Iris pigment epithelial cell (primary cell): ENCODE measurements around the gene TMEM94.
"Not testable (repeated sequence)": the region's sequence is repeated elsewhere in the genome, so short reads cannot be mapped to it uniquely, and the experiment has no call there.

Experiments used
- DNase-seq: peaks from one replicate; pipeline ENCODE4 v3.0.0-alpha.2; 2011; ENCODE audit warnings: low read depth

The TMEM94 gene

GRCh38 chr17:75456417-75457046 lies at the start of gene TMEM94:
Gene TMEM94, plus strand, starts transcription at chr17:75456635. Its CDS starts 15,271 bp downstream, at chr17:75471906.
- peak; percentile 97 for DNase-seq

- no peak for DNase-seq
Observed at GRCh38 chr17:75407655-75408352, 48.6 kb upstream of the TMEM94 start.

- no peak for DNase-seq
Observed at GRCh38 chr17:75410141-75410540, 46.3 kb upstream of the TMEM94 start.

GRCh38 chr17:75411328-75412067 lies 44.9 kb upstream of the TMEM94 start:
- no peak for DNase-seq

- peak; percentile 63 for DNase-seq
Observed at GRCh38 chr17:75412455-75413317, 43.7 kb upstream of the TMEM94 start.

- no peak for DNase-seq
Observed at GRCh38 chr17:75414488-75414887, 41.9 kb upstream of the TMEM94 start.

GRCh38 chr17:75416006-75416405 lies 40.4 kb upstream of the TMEM94 start:
- no peak for DNase-seq

- DNase-seq, result no peak
Observed at GRCh38 chr17:75417054-75417580, 39.3 kb upstream of the TMEM94 start.

GRCh38 chr17:75418531-75418930 lies 37.9 kb upstream of the TMEM94 start:
- no peak for DNase-seq

- peak; percentile 95 for DNase-seq
Observed at GRCh38 chr17:75428543-75429469, 27.6 kb upstream of the TMEM94 start.

- peak; percentile 72 for DNase-seq
Observed at GRCh38 chr17:75430159-75430974, 26.1 kb upstream of the TMEM94 start.

GRCh38 chr17:75433218-75433783 lies 23.1 kb upstream of the TMEM94 start:
- no peak for DNase-seq

- peak; percentile 32 for DNase-seq
Observed at GRCh38 chr17:75434433-75434832, 22.0 kb upstream of the TMEM94 start.

- DNase-seq, result not testable (repeated sequence)
Observed at GRCh38 chr17:75437404-75437803, 19.0 kb upstream of the TMEM94 start.

GRCh38 chr17:75439287-75439686 lies 17.1 kb upstream of the TMEM94 start:
- DNase-seq, result no peak

- peak; percentile 71 for DNase-seq
Observed at GRCh38 chr17:75440738-75441448, 15.5 kb upstream of the TMEM94 start.

- no peak for DNase-seq
Observed at GRCh38 chr17:75442168-75443103, 14.0 kb upstream of the TMEM94 start.

- DNase-seq, result no peak
Observed at GRCh38 chr17:75445296-75445695, 11.1 kb upstream of the TMEM94 start.
